GM04504 (cell line): ENCODE results near the gene KDF1.

ENCODE experiments used
- DNase-seq: peaks from one replicate; pipeline ENCODE4 v3.0.0-alpha.2; 2012; ENCODE audit warnings: low read depth

KDF1 gene, protein sequence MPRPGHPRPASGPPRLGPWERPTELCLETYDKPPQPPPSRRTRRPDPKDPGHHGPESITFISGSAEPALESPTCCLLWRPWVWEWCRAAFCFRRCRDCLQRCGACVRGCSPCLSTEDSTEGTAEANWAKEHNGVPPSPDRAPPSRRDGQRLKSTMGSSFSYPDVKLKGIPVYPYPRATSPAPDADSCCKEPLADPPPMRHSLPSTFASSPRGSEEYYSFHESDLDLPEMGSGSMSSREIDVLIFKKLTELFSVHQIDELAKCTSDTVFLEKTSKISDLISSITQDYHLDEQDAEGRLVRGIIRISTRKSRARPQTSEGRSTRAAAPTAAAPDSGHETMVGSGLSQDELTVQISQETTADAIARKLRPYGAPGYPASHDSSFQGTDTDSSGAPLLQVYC

DNA sequence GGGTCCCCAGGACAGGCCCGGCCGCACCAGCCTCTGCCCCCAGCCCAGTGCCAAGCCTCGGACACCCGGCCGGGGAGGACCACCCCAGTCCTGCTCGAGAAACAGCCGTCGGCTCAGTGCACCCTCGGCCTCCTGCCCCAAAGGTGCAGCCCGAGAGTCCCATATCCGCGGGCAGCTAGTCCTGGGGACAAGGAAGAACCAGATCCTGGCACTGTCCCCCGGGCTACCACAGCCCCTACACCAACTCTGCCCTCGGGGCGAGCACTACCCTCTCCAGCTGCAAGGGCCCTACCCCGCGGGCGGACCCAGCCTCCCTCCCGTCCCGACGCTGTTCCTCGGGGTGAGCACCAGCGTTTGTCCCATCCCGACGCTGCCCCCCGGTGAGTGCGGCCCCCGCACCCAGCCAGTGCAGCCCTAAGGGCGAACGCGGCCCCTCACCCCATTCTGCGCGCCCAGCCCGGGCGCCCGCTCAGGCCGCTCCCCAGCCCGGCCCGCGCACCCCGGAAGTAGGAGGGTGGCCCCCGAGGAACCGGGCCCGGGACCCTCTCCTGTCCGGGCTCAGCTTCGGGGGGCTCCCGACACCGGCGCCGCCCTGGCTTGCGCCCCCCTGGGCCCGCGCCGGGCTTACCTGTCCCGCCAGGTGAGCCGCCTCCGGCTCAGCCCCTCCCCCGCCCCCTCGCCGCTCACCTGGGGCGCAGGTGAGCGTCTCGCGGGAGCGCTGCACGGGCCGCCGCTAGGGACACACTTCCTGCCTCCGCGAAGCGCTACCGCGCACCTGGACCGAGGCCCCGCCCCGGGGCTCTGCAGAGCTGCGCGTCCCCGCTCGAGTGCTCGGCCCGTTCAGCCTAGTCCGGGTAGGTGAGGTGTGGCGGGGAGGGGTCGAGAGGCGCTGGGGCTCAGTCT lies at the start of gene KDF1:
KDF1 (minus strand) TSS at position 747 of the 903 bp plus-strand sequence. CDS start 8,088 bp downstream, outside the sequence.
- DNase-seq = no peak

DNA sequence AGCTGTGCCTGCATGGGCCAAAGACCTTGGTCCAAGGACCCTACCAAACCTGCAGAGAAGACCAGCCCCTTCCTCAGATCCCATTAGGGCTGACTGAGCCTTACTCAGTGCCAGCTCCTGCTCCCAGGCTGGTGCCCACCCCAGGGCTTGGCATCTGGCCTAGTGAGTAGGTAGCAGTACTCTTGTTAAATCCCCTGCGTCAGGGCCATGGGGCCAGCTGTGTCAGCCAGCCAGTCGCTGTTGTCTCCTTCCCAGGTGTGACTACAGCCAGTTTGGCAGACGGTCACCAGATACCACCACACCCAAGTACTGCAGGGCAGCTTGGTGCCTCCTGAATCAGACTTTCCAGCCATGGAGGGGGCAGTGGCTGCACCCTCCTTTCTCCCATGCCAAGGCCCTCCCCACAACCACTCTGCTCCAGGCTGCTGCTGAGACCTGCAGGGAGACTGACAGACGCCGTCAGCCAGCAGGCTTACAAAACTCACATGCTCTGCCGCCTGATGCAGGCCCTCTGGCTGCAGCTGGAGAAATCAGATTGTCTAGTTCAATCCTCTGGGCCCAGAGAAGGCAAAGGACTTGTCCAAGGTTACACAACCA lies 49.4 kb upstream of the KDF1 start:
- DNase-seq = no peak

DNA sequence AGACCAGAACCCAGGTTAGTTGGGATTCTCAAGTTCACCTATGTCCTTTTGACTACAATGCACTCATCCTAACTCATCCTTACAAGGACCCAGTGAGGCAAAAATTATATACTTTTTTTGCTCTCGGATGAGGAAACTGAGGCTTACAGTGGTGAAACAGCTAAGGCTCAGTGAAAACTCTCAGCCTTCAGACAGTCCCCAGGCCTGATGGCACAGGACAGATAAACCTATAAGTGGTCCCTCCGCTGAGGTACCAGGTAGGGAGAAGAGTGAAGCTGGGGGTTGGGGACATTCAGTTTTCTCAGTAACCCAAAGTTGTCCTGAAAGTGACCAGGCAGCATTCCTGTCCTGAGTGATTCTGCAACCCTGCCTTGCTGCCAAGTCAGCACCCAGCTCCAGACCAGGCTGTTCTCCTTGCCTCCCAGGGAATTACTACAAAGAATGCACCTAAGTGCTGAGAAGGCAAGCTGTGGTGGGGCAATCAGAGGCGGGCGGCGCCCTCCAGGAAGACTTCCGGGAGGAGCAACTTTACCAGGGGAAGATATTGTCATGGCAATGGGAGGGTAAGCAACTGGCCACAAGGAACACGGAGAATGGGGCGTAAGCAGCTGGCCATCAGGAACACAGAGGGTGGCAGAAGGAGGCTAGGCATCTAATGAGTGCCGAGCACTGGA lies 47.8 kb upstream of the KDF1 start:
- no peak for DNase-seq

DNA sequence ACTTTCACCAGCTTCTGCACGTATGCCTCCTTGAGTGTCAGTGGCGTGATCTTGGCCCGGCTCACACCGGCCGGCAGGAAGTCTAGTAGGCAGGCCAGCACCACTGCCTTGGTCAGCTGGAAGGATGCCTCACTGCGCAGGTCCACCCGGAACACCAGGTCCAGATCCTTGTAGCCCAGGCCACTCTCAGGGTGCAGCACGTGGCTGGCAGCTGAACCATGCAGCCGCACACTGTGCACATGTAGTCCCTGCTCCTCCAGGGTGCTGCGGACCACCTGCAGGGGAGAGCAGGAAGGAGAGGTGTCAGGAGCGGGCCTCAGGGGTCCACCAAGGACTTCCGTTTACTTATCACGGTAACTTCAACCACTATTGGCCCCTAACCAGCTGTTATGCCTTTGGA lies 46.4 kb upstream of the KDF1 start:
- DNase-seq = no peak

DNA sequence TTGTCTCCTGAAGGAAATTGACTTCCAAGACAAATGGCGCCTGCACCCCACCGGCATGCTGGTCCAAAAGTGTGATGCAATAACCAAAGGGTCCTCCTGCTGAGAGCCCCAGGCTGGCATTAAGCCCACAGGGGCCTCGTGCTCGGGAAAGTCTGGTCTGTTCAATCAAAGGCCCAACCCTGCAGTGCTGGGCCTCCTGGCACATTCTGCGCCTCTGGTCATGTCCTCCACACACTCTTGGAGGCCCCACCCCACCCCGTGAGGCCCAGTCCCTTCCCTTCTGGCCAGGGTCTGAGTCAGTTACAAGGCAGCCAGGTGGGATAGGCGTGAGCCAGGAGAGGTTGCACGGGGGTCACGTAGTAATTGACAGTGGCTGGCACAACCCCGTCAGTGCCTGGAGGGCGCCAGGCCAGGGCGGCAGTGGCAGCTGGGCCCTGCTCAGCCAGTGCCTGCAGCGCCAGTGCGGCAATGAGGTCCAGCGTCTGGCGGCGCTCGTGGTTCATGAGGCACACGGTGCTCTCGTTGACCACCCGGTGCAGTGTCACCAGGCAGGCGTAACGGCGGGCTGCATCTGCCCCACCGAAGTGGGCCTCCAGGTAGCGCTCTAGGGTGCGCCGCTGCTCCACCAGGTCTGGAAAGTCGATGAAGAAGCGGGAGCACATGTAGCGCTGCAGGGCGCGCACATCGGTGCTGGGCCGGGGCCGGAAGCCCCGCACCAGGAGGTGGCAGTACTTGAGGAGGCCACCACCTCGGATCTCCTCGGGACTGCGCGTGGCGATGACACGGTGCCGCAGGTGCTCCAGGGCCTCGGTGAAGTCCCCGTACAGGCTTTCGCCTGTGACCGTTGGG lies 45.6 kb upstream of the KDF1 start:
- DNase-seq = no peak

DNA sequence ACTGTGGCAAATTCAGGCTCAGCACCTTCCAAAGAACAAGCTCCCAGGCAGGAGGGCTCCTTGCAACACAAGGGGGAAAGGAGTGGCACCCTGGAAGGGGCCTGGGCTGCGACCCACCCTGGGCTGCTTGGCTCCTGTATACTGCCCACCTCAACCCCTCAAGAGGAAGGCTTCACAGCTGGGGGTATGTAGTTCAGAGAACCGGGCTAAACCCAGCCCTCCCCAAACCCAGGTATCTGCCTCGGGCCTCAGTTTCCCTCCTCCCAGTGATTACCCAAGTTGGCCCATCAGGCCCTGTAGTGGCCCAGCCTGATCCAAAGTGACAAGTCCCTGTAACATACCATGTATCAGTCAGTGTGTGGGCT lies 44.9 kb upstream of the KDF1 start:
- DNase-seq = no peak

DNA sequence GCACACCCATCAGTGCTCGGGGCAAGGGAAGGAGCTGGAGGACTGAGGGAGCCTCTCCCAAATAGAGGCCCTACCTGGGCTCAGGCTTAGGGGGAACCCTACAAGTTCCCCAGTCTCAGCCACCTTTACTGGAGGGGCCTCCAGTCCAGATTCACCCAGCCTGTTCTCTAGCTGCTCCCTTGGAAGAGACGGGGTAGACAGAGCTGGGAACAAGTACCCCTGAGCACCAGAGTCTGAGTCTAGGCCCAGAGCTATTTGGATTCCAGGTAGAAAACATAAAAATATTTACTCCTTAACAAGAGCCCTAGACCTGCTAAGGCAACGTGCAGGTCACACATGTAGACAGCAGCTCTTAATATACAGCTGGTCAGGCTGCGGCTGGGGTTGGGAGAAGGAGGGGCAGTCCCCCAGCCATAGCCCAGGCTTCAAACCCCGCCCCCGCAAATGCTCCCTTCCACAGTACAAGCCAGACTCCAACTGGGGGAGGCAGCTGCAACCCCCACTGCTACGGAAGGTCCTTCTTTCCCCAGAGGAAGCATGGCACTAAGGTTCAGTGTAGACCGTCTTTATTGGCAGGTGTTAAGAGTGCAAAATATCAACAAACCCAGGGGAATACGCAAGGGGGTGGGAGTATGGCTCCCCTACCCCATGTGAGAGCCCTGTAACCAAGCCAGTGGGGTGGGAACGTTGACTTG lies 44.4 kb upstream of the KDF1 start:
- DNase-seq = no peak

DNA sequence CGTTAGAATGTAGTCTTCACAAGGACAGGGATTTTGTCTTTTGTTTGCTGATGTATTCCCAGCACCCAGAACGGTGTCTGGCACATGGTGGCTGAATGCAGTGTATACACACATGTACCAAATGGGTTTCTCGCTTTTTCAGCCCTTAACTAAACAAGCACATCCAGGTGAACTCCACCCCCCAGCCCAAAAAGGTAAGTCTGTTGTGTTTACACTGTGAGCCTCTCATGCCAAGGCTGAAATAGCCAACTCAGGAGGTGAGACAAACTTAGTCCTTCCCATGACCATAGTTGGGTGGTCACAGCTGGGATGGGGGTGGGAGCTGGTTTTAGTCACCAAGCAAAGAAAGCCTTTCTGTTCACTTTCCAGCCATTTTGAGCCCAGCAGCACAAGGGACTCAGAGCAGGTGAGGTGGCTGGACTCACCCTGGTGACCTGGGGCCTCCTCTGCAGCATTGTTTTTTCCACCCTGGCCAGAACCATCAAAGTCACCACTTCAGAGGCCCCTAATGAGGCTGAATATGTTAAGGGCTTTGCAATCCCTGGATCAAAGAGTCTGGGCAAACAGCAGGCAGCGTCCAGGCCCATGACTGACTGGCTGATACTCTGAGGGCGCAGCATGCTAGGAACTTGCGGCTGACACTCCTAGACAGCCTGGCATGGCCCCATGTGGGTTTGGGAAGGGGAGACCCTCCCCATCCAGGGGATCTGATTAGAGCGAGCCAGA lies 43.6 kb upstream of the KDF1 start:
- DNase-seq = no peak

DNA sequence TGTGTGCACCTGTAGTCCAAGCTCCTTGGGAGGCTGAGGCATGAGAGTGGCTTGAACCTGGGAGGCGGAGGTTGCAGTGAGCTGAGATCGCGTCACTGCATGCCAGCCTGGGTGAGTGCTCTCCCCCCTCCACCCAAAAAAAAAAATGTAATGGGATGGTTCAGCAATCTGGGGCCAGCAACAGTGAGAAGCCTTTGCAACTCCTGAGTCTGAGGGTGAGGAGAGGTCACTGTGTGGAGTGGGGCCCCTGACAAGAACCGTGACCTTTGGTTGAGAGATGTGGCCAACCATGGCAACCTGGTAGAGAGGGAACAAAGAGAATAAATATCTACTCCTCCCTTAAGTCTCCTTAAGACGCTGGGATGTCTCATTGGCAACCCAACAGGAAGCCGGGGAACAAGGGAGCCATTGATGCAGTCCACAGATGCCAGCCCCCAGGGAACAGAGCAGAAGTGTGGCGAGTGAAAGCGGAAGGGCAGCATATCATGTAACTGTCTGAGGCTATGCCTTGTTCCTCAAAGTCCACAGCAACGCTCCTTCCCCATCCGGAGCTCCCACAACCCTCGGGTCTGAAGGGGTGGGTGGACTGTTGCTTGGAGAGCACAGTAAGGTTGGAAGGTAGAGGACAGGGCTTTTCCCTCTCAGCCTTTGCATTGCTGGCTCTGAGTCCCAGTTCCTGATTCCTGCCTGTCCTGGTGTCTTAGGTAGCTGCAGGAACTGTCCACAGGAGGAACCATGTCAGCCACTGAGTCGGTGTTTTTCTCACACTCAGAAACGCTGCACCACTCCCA lies 41.5 kb upstream of the KDF1 start:
- no peak for DNase-seq

DNA sequence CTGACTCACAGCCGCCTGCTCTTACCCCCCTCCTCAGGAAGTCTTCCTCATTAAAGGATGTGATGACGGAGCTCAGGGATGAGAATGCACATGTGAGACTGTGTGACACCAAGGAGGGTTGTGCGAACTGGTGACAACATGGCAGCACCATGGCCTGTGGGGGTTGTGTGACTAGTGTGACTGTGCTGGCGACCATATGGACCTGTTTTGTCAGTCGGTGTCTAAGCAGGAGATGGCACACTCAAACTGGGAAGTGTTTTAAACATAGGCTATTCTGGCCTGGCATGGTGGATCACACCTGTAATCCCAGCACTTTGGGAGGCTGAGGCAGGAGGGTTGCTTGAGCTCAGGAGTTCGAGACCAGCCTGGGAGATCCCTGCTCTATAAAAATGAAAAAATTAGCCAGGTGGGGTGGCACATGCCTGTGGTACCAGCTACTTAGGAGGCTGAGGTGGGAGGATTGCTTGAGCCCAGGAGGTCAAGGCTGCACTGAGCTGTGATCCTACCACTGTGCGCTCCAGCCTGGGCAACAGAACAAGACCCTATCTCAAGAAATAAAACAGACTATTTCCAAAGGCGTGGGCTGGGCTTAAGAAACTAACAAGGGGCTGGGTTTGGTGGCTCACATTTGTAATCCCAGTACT lies 40.7 kb upstream of the KDF1 start:
- no peak for DNase-seq

DNA sequence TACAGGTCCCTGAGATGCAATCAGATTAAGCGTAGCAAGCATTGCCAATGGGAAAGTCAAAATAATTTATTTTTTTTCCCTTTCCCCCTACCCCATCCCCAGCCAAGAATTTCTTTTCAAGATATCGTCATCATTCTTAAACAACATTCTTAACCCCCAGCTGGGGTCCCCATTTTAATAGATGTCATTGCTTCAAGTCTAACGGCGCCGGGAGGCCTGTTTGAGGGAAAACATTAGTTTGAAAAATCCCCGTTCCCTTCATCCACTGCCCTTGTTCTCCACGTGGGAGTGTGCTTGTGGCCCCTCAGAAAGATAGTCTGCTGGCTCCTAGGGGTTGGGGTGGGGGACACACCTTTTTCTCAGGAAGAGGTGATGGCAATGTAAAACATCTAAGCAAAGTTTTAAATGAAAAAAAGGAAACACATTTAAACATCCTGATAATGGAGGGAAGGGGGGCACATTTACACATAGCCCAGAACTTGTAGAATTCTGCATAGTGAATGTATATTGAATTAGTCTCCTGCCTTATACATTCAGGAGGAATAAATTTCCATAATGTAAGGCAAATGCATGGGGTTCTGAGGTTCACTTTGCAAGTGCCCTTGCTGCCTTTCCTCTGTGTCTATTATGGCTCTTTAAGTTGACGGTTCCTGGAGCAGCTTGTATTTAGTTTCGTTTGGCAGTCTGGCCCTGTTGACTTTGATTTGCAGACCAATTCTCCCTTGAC lies 40.0 kb upstream of the KDF1 start:
- DNase-seq = no peak

DNA sequence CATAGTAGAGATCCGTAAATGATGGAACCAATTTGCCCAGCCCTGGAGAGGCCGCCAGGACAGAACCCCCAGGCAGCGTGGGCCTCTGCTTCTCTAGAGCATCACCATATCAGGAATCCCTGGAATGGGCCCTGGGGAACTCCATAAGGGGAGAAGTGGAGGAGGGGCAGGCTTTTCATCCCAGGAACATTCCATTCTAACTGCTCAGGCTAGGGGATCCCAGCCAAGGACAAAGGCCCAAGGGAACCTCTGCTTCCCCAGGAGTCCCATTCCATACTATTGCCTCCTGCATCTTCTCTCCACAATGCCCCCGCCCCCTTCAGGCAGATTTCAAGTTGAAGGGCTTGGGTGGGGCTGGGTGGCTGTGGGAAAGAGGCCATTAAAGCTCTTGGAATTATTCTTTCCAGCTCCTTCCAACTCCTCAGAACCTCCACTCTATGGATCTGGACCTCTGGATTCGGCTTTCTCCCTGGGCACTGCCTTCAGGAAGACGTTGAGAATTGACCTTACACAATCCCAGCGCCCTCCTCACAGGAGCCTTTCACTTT lies 39.2 kb upstream of the KDF1 start:
- DNase-seq = peak; percentile 97

DNA sequence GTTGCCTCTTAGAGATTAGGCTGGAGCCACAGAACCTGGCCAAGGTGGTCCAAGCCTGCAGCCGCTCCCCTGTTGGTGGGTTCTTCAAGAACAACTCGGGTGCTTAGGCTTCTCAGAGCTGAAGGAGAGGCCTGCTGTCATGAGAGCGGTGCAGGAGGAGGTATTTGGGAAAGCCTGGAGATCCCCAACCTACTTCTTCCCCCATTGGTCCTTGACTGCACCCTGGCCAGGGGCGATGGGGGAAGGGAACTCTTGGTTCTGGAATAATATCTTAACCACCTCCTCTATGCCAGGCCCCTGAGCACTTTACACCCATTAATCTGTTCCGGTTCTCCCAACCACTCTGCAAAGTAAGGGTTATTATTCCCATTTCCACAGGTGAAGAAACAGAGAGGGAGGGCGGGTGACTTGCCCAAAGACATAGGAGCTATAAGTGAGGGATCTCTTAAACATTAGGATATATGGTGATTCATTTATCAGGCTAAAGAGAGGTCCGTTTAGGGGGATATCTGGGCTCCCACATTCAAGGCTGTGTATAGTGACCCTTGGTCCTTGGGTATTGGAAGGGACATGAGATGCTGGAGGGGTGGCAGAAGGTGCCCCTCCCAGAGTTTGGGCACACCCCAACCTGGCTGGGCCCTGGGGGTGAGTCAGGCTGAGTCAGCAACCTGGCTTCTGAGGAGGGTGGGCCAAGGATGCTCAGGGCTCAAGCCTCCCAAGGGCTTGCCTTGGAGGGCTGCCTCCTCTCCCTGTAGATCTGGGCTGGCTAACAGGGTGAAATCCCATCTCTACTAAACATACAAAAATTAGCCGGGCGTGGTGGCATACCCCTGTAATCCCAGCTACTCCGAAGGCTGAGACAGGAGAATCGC lies 38.4 kb upstream of the KDF1 start:
- no peak for DNase-seq

DNA sequence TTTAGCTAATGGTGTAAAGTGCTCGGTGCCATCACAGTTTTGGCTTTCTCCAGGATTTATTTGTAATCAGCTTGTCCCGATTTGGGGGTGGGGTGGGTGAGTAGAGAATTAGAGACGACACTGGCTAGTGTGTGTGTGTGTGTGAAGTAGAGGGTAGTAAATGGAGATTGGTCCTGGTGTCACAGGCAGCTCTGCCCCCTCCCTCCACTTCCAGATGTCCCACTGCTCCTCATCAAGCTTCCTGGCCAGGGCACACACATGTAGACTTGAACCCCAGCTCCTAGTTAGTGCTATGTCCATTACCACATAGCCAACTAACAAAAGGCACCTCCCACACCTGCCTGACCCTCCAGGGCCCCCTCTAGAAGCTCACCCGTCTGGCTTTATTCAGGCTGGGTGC lies 36.4 kb upstream of the KDF1 start:
- DNase-seq = no peak

DNA sequence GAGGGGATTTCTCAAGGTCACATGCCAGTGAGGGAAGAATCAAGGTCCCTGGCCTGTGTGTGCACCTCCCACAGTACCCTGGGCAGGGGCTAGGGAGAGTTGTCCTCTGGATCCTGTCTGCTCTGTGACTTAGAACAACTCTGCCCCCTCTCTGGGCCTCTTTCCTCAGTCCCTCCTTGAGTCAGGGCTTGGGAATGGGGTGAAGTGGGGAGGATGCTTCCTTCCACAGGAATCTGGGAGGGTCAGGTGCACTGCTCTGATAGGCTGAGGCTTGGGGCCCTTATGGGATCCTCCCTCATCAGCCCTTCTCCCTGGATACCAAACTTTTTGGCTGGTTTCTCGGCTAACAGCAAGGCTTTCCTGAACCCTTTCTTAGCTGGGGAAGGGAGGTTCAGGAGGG lies 35.8 kb upstream of the KDF1 start:
- no peak for DNase-seq

DNA sequence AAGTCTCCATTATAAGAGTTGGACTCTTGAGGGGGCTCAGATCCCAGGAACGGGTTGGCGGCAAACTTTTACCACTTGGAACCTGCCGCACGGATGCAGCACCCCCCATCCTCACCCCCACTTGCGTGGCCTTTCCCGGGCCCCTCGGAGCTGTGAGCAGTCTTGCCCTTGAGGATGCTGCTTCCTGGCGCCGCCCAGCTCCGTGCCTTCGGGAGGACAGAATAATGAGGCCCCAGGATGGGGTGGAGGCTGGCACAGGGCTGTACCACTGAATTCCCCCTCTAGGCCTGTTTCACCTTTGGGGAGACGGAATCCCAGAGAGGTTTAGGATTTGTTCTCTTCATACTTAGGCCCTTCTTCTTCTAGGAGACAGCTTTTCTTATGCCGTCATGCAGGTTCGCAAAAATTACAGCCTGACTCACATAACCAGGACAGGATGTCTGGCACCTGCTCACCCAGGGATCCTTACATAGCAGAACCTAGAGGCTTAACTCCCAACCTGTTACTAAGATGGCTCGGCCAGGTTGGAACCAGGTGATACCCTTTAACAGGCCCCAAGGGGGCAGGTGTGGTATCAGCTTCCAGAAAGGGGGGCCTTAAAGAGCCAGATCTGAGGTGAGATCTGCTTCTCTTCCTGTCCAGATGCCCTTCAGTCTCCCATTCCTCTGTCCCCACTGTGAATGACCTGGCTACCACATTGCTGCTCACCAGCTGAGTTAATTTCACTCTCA lies 34.7 kb upstream of the KDF1 start:
- no peak for DNase-seq
